HG02970 (cell line): Measurements from ENCODE around the gene PPP6R2.
"Not testable (repeated sequence)": the region's sequence is repeated elsewhere in the genome, so short reads cannot be mapped to it uniquely, and the experiment has no call there.

Experiments
- ATAC-seq: cut with Tn5 transposase; IDR thresholded peaks from one replicate; pipeline ENCODE4 v1.9.1; 2021; ENCODE audit warnings: mild to moderate bottlenecking, moderate library complexity, moderate number of reproducible peaks; ENCODE audit not compliant: unreplicated experiment, low FRiP score

Gene PPP6R2

GRCh38 chr22:50422961-50423815, 80.1 kb downstream of the PPP6R2 start:
- ATAC-seq = no peak

GRCh38 chr22:50423956-50424355, 80.8 kb downstream of the PPP6R2 start:
- no peak for ATAC-seq

GRCh38 chr22:50425179-50425916, 82.2 kb downstream of the PPP6R2 start:
- ATAC-seq = no peak

GRCh38 chr22:50432131-50432876, 89.2 kb downstream of the PPP6R2 start:
- no peak for ATAC-seq

- not testable (repeated sequence) for ATAC-seq
Observed at GRCh38 chr22:50432877-50433510, 89.9 kb downstream of the PPP6R2 start.

DNA sequence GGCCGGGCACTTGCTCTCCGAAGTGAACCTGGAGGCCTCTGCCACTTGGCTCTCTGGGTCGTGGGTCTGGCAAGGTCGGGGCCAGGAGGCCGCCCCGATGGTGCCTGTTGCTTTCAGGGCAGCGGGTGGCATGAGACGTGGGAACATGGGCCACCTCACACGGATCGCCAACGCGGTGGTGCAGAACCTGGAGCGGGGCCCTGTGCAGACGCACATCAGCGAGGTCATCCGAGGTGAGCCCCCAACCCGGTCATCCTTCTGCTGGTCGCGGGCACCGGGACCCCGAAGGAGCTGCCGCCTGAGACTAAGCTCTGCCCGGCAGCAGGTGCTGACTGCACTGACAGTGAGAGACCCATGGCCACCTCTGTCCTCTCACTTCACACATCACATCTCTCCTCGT, 91.7 kb downstream of the PPP6R2 start:
- ATAC-seq = no peak

DNA sequence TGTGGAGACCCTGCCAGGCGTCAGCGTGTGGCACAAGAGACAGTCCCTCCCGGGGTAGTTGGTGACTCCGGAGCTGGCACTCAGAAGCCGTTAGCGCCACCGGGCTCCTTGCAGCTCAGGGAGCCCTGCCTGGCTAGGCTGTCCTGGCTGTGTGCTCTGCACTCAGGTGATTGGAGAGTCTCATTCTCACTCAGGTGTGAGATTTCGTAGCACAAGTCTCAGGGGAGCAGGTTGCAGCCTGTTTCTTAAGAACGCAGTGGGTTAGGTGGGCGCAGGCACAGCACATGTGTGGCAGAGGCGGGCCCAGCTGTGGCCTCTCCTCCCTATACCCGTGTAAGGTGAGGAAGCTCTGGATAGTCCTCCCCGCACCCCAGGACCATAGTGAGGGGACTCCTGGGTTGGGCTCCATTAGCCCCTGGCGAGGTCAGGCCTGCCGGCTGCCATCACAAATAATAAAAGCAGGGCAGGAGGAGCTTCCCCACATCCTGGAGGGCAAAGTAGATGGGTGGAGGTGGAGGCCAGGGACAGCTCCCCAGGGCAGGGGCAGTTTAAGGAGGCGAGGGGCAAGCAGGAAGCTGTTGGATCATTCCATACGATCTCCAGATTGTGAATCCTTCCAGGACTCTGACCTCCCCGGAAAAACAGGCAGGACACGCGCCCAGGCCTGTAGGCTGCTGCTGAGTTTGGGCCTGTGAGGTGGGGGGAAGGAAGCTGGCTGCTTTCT, 92.3 kb downstream of the PPP6R2 start:
- no peak for ATAC-seq

DNA sequence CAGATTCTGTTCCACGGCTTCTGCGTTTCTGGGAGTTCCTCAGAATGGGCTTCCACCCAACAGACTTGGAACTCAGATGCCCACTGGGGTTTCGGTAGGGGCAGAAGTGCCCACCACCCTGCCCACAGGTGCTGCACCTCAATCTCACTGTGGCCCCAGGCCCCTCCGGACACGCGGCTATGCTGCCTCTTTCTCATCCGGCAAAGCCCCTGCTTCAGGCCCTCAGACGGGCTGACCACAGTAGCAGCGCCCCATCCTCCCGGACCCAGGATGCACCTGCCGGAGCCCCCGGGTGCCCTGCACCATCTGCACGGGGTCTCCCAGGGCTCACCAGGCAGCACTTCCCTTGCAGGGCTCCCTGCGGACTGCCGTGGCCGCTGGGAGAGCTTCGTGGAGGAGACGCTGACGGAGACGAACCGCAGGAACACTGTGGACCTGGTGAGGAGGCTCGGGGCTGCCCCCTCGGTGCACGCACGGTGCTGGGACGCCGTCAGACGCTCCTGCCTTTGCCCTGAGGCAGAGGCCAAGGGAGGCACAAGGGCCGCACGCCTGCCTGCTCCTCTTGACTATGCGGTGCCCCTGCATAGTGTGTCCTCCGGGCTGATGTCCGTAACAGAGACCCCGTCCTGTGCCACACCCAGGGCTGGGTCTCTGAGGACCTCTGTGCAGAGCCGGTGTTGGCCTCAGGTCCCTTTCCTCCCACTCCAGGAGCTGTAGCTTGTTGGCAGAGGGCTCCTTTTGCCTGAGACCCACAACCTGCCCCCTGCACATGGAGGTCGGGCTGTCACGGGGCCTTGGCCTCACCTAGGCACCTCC, 93.1 kb downstream of the PPP6R2 start:
- ATAC-seq = no peak

- no peak for ATAC-seq
Observed at GRCh38 chr22:50436841-50437341, 93.8 kb downstream of the PPP6R2 start.

- no peak for ATAC-seq
Observed at GRCh38 chr22:50437511-50438304, 94.6 kb downstream of the PPP6R2 start.

GRCh38 chr22:50438305-50439275, 95.5 kb downstream of the PPP6R2 start:
- no peak for ATAC-seq

DNA sequence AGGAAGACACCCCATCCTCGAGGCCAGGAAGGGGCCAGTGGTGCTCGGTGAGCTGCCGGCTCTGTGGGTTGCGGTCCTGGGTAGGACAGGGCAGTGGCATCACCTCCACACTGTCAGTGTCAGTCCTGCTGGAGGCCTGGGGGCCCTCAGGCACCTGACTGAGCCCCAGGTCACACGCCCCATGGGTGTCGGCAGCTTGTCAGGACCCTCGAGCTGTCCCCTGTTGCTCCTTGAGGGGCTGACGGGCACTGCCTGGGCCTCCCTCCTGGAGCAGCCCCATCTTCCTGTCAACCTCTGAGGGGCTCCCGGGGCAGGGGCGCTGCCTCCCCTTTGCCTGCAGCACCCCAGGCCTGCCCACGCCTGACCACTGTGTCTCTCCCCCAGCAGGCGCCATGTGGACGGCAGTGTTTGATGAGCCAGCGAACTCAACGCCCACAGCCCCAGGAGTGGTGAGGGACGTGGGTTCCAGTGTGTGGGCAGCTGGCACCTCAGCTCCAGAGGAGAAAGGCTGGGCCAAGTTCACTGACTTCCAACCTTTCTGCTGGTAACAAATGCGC, 96.3 kb downstream of the PPP6R2 start:
- ATAC-seq = no peak

GRCh38 chr22:50439871-50440331, 96.8 kb downstream of the PPP6R2 start:
- no peak for ATAC-seq

DNA sequence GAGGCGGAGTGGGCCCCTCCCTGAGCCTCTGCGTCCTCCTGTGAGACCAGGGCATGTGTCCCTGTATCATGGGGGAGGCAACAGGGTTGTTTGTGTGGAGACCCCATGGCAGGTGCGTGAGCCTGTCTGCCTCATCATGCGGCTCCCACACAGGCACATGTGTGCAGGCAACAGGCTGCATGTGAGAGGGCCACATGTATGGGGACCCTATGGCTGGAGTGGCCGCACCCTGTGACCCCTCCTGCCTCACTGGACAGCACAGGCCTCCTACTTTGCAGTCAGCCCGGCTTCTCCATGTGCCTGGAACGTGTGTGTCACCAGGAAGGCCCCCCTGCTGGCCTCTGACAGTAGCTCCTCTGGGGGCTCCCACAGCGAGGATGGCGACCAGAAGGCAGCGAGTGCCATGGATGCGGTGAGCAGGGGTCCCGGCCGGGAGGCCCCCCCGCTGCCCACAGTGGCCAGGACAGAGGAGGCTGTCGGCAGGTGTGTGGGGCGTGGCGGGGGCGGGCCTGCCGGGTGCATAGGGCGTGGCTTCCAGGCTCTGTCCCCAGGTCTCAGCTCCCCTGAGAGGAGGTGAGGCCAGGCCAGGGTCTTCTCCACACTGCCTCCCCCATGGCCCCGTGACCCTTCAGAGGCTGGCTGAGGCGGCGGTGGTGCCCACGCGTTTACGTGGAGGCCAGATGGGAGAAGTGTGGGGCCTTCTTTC, 97.6 kb downstream of the PPP6R2 start:
- ATAC-seq = no peak

DNA sequence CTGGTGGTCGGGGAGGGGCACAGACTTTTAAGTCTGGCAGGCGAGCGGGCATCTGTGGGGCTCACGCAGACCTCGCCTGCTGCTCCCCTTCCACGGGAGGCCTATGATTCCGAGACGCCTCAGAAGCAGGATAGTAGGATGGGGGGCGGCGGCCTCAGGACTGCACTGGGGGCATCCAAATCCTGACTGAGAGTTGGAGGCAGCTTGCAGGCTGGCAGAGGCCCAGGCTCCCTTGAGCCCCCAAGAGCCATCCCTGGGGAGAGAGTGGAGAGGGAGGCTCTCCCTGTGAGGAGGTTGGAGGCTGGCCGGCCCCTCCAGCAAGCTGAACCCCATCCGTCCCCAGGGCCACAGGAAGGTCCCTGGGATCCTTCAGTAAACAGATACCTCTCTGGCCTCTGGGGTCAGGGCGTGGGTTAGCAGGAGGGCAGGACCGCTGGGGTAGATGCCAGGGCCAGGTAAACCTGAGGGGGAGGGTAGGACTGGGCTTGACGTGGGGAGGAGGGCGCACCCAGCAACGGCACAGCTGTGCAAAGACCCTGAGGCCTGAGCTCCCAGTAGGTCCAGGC, 98.4 kb downstream of the PPP6R2 start:
- ATAC-seq = no peak

- ATAC-seq = no peak
Observed at GRCh38 chr22:50443197-50443596, 100.1 kb downstream of the PPP6R2 start.
